ENCODE data around the gene DPH5.

DPH5 gene

GRCh38 chr1:101030881-101031280 is 5.3 kb upstream of the DPH5 start:
- peak; percentile 61 for DNase-seq

- no peak for DNase-seq
Observed at GRCh38 chr1:101029184-101029583, 3.6 kb upstream of the DPH5 start.

- no peak for DNase-seq
Observed at GRCh38 chr1:101028466-101028865, 2.9 kb upstream of the DPH5 start.

- no peak for DNase-seq
Observed at GRCh38 chr1:101027194-101027772, 1.7 kb upstream of the DPH5 start.

GRCh38 chr1:101026430-101026788 is 825 bp upstream of the DPH5 start:
- no peak for DNase-seq

- peak; percentile 42 for DNase-seq
Observed at GRCh38 chr1:101025283-101025656, 314 bp downstream of the DPH5 start.

- peak; percentile 61 for DNase-seq
Observed at GRCh38 chr1:101022294-101022693, 3.3 kb downstream of the DPH5 start.

GRCh38 chr1:101017448-101017847 is 8.1 kb downstream of the DPH5 start:
- no peak for DNase-seq

GRCh38 chr1:101013776-101014175 is 11.8 kb downstream of the DPH5 start:
- no peak for DNase-seq

- DNase-seq = no peak
Observed at GRCh38 chr1:101008229-101008834, 17.3 kb downstream of the DPH5 start.

- DNase-seq = peak; percentile 67
Observed at GRCh38 chr1:101006553-101006952, 19.0 kb downstream of the DPH5 start.

GRCh38 chr1:101005871-101006270 is 19.7 kb downstream of the DPH5 start:
- DNase-seq = peak; percentile 9

GRCh38 chr1:101005183-101005582 is 20.4 kb downstream of the DPH5 start:
- DNase-seq = peak; percentile 13

GRCh38 chr1:101004670-101005069 is 20.9 kb downstream of the DPH5 start:
- peak; percentile 21 for DNase-seq

- peak; percentile 78 for DNase-seq
Observed at GRCh38 chr1:101004061-101004460, 21.5 kb downstream of the DPH5 start.

GRCh38 chr1:101003012-101003650 is 22.5 kb downstream of the DPH5 start:
- no peak for DNase-seq

- peak; percentile 68 for DNase-seq
Observed at GRCh38 chr1:101002551-101002950, 23.0 kb downstream of the DPH5 start.

- peak; percentile 62 for DNase-seq
Observed at GRCh38 chr1:101000131-101000873, 25.3 kb downstream of the DPH5 start.

GRCh38 chr1:100998426-100998825 is 27.2 kb downstream of the DPH5 start:
- no peak for DNase-seq

- peak; percentile 44 for DNase-seq
Observed at GRCh38 chr1:100995198-100995988, 30.2 kb downstream of the DPH5 start.

- no peak for DNase-seq
Observed at GRCh38 chr1:100989306-100990077, 36.1 kb downstream of the DPH5 start.

GRCh38 chr1:100988121-100988520 is 37.5 kb downstream of the DPH5 start:
- no peak for DNase-seq

Data from hematopoietic multipotent progenitor cell treated with erythropoietin and hydrocortisone succinate and interleukin-3 and kit ligand, for 4 days (in vitro differentiated cells).